Suprapubic skin (tissue), 4 donors: Measurements from ENCODE around the gene UBXN6. TPM values are rescaled to one million over a fixed set of nuclear protein-coding genes. Genes with fewer than 3 reads are reported as not detected.

Source experiments
- DNase-seq, 2 donors: peaks; one replicate each; pipeline ENCODE4 v3.0.0-alpha.2; 2019; ENCODE audit warnings: low spot score in 2 of 2
- H3K27ac ChIP-seq: fragments of 200-600 bp; sonication (generic); one replicate; pipeline ENCODE4 v1.5.1; 2019
- H3K27me3 ChIP-seq: fragments of 200-600 bp; sonication (generic); one replicate; pipeline ENCODE4 v1.5.1; 2019
- H3K36me3 ChIP-seq: fragments of 200-600 bp; sonication (generic); one replicate; pipeline ENCODE4 v1.5.1; 2019
- H3K4me1 ChIP-seq: fragments of 200-600 bp; sonication (generic); one replicate; pipeline ENCODE4 v1.5.1; 2019
- H3K4me3 ChIP-seq: fragments of 200-600 bp; sonication (generic); one replicate; pipeline ENCODE4 v1.5.1; 2019; ENCODE audit warnings: mild to moderate bottlenecking
- H3K9me3 ChIP-seq: fragments of 200-600 bp; sonication (generic); one replicate; pipeline ENCODE4 v1.5.1; 2019
- EP300 ChIP-seq: sonication (generic); formaldehyde crosslinking; IDR thresholded peaks from one replicate; pipeline ENCODE4 v1.6.1; 2017; ENCODE audit warnings: antibody characterized with exemption
- POLR2A ChIP-seq, 2 donors: fragments of 450-650 bp; IDR thresholded peaks; one replicate each; pipeline ENCODE4 v1.6.1; 2017; ENCODE audit warnings: antibody characterized with exemption in 2 of 2, mild to moderate bottlenecking in 2 of 2, moderate library complexity in 2 of 2
- POLR2AphosphoS5 ChIP-seq, 3 donors: sonication (generic); formaldehyde crosslinking; IDR thresholded peaks; one replicate each; pipeline ENCODE4 v1.6.1; 2017; ENCODE audit warnings: antibody characterized with exemption in 3 of 3
- WGBS: methylation state at CpG from one replicate; pipeline ENCODE4 v1.1.5; 2018; 5-methylcytosine and 5-hydroxymethylcytosine counted together
- total RNA-seq, 4 donors: library from RNA; depleted of rRNA; stranded (reverse); fragments of >200 nt; gene quantifications; one replicate each; pipeline ENCODE4 v1.1.0, GENCODE V29; 2016
- TF ChIP-seq, protein P1 (sequence below), 2 donors: fragments of 200-600 bp in 1 of 2; fragments of 450-650 bp in 1 of 2; sonication (generic) in 1 of 2; IDR thresholded peaks; one replicate each; pipeline ENCODE4 v1.5.1; 2016 to 2019; ENCODE audit warnings: antibody characterized with exemption in 2 of 2, mild to moderate bottlenecking in 1 of 2, moderate library complexity in 1 of 2

Gene UBXN6
- total RNA-seq, 4 donors from 2014 or later, result 108 to 257 (median 167) TPM

DNA sequence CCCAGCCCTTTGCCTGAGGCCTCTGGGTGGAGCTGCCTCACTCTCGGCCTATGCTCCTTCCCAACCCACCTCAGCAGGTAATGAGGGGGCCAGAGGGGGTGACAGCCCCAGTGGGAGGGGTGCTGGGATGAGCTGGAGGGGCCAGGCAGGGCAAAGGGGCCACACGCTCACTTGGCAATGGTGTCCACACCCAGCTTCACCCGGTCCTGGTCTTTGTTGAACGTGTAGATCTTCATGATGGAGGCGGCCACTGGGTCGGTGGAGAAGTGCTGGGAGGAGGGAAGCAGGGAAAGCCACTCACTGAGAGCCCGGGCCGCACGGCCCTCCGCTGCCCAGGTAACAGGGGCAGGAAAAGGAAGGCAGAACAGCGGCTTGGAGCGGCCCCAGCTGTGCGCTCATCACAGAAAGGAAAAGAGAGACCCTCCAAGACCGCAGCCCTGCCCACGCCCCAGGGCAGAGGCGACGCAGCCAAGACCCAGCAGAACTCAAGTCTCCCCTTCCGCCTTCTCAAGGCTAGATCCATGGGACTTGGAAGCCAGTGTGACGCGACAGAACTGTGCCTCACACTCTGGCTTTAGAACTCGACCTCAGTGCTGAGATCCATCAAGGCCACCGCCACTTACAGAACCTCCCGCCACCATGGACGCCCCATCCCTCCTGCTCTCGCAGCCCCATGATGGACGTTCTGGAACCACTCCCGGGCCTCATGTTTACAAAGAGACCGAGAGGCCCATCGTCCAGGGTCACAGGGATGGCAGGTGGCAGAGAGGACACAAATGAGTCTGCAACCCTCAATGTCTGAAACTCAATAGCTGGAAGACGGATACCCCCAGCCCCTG lies 9.2 kb downstream of the UBXN6 start:
- peaks cover 89% of the 10 kb centered on the region for H3K36me3 ChIP-seq
- H3K9me3 ChIP-seq, result no peaks in the 10 kb centered on the region
- TF ChIP-seq, protein P1, sequence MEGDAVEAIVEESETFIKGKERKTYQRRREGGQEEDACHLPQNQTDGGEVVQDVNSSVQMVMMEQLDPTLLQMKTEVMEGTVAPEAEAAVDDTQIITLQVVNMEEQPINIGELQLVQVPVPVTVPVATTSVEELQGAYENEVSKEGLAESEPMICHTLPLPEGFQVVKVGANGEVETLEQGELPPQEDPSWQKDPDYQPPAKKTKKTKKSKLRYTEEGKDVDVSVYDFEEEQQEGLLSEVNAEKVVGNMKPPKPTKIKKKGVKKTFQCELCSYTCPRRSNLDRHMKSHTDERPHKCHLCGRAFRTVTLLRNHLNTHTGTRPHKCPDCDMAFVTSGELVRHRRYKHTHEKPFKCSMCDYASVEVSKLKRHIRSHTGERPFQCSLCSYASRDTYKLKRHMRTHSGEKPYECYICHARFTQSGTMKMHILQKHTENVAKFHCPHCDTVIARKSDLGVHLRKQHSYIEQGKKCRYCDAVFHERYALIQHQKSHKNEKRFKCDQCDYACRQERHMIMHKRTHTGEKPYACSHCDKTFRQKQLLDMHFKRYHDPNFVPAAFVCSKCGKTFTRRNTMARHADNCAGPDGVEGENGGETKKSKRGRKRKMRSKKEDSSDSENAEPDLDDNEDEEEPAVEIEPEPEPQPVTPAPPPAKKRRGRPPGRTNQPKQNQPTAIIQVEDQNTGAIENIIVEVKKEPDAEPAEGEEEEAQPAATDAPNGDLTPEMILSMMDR (IDR thresholded peaks at IDR 0.05), result no peak
- no peak for TF ChIP-seq POLR2AphosphoS5 (IDR thresholded peaks at IDR 0.05)
- no peak for TF ChIP-seq EP300
- TF ChIP-seq POLR2A (IDR thresholded peaks at IDR 0.05), result no peak
- no peaks in the 10 kb centered on the region for H3K27me3 ChIP-seq
- WGBS, result 82% methylated on average over 25 of the region's 30 CpGs
- peak overlapping the region; percentile 49 for H3K27ac ChIP-seq
- peaks cover 16% of the 10 kb centered on the region for H3K4me1 ChIP-seq
- H3K4me3 ChIP-seq, result no peak overlapping the region
- DNase-seq, result no peak

DNA sequence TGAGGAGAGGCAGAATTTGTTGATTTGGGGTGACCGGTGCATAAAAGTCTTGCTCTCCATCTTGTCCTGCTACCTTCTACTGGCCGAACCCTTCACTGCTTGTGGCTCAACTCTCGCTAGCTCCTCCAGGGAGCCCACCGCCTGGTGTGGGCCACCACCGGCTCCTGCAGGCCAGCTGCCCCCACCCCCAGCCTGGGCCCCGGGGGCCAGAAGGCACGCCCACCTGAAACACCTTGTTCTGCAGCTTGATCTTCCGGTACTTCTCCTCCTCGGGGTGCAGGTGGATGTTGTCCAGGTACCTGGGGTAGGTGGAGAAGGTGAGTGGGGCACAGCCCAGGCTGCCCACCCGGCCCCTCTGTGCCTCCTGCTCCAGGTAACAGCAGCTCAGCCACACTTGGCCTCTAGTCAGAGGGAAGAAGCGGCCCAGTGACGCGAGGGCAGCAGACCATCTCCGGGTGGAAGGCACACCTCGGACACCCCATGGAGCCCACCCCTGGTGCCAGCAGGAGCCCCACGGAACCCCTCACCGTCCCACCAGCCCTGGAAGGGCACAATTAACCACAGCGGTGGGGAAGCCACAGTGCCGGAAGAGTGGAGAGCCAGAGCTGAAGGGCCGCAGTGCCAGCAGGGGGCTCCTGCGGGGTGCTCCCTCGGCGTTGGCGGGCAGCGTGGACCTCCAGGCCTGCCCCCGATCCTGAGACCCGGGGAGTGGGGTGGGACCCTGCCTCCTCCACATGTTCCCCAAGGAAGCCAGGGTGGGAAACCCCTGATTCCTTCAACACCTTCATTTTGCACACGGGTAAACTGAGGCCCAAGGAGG lies 10.1 kb downstream of the UBXN6 start:
- Histone ChIP-seq H3K27me3 (no peaks in the 10 kb centered on the region), H3K27ac (no peak overlapping the region), H3K9me3 (no peaks in the 10 kb centered on the region), H3K4me1 (peaks cover 16% of the 10 kb centered on the region), H3K36me3 (peaks cover 80% of the 10 kb centered on the region), H3K4me3 (no peak overlapping the region)
- WGBS, result 82% methylated on average over 8 of the region's 28 CpGs
- DNase-seq, result no peak
- TF ChIP-seq POLR2A (IDR thresholded peaks at IDR 0.05), result no peak
- TF ChIP-seq, protein P1 (IDR thresholded peaks at IDR 0.05), result no peak
- no peak for TF ChIP-seq POLR2AphosphoS5 (IDR thresholded peaks at IDR 0.05)
- no peak for TF ChIP-seq EP300

DNA sequence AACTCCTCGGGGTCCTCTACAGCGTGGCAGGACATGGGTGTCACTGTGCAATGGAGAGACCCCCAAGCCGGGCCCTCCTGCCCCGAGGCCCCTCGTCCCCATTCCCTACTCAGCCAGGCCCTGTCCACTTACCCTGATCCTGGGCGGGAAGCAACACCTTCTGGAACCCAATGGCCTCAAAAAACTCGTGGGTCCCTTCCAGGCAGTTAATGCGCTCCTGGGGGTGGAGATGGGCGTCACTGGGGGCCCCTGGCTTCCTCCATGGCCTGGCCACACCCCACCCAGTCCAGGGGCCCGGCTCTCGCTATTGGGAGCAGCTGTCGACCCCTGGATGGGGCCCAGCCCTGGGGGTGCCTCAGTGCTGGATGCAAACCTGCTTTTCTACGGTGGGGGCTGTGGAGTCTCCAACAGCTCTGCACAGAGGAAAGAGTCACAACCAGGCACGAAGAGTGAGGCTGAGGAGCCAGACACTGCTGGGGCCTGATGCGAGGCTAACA lies 10.8 kb downstream of the UBXN6 start:
- Histone ChIP-seq H3K9me3 (no peaks in the 10 kb centered on the region), H3K27ac (no peak overlapping the region), H3K4me1 (peaks cover 16% of the 10 kb centered on the region), H3K4me3 (no peak overlapping the region), H3K27me3 (no peaks in the 10 kb centered on the region), H3K36me3 (peaks cover 73% of the 10 kb centered on the region)
- WGBS, result 58% methylated on average over 4 of the region's 15 CpGs
- DNase-seq, result no peak
- no peak for TF ChIP-seq POLR2AphosphoS5 (IDR thresholded peaks at IDR 0.05)
- TF ChIP-seq EP300, result no peak
- TF ChIP-seq, protein P1 (IDR thresholded peaks at IDR 0.05), result no peak
- TF ChIP-seq POLR2A (IDR thresholded peaks at IDR 0.05), result no peak

DNA sequence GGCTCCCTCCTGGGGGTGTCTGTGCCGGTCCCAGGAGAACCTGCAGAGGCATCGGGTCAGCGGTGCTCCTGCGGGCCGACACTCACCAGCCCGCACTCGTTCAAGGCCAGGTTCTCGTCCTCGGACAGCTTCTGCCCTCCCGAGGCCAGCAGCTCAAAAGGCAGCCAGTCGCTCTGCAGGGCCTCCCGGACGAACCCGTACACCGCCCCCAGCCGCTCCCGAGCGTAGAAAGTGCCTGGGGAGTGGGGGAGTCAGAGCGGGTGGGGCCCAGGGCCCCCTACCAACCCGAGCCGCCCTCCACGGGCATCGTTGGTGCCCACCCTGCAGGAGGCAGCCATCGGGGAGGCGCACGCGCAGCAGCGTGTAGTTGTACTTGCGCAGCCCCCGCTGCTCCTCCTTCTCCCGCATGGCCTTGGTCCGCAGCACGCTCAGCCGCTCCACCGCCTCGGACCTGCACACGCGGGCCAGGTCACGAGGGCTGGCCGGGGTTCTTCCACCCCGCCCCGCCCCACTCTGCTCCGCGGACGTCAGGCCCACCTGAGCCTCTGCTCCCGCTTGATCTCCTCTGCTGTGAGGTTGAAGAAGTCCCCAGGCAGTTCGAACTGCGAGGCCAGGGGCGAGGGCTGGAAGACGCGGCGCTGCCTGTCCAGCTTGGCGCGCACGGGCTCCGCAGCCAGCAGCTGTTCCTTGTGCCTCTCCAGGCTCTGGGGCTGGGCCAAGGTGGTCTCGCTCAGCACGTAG lies 11.5 kb downstream of the UBXN6 start:
- Histone ChIP-seq H3K27me3 (no peaks in the 10 kb centered on the region), H3K27ac (no peak overlapping the region), H3K9me3 (no peaks in the 10 kb centered on the region), H3K4me3 (no peak overlapping the region), H3K4me1 (peaks cover 16% of the 10 kb centered on the region), H3K36me3 (peaks cover 66% of the 10 kb centered on the region)
- no peak for DNase-seq
- TF ChIP-seq, protein P1 (IDR thresholded peaks at IDR 0.05), result no peak
- TF ChIP-seq POLR2A (IDR thresholded peaks at IDR 0.05) (no peak), POLR2AphosphoS5 (IDR thresholded peaks at IDR 0.05) (no peak), EP300 (no peak)
- WGBS, result 95% methylated on average over 50 of the region's 58 CpGs
